Stimulated activated naive CD8-positive, alpha-beta T cell treated with anti-CD3 and anti-CD28 coated beads, Interleukin-15, Interleukin-2, amounts not matched to agents 100 U/mL and 50 U/mL, for 24 hours (primary cell): ENCODE data around the gene TRIM15.
"Not testable (repeated sequence)": the region's sequence is repeated elsewhere in the genome, so short reads cannot be mapped to it uniquely, and the experiment has no call there.

Experiments
- ATAC-seq: fragments of 150-1000 bp; cut with Tn5 transposase; one replicate; pipeline ENCODE4 v1.10.0; 2021
- DNase-seq: peaks from one replicate; pipeline ENCODE4 v3.0.0; 2021

TRIM15 gene

DNA sequence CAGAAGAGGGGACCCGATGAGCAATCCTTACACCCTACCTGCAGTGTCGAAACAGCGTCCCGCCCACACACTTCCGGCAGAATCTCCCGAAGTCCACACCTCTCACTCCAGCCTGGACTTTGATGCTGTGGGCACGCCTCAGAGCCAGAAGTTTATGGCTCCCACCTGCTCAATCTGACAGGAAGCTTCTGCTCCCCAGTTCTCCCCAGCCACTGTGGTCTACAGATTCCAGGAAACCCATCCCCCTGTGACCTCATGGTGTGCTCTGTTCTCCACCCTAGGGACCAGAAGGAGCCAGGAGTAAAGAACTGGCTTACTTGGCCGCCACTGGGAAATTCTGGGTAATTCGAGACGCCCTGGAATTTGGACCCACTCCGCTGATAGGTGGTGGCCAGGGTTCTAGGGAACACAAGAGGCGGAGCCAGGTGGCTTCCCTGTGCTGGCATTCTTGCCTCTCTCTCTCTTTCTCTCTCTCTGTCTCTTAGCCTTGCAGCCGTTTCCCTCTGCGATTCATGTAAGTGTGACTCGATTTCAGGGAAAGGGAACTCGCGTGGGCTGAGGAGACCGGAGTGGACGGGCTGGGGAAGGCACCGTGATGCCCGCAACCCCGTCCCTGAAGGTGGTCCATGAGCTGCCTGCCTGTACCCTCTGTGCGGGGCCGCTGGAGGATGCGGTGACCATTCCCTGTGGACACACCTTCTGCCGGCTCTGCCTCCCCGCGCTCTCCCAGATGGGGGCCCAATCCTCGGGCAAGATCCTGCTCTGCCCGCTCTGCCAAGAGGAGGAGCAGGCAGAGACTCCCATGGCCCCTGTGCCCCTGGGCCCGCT lies at the start of gene TRIM15:
Gene TRIM15 (plus strand): TSS at position 457 of the 828 bp plus-strand sequence. CDS start 139 bp downstream, at position 596.
- DNase-seq (peak; percentile 62), ATAC-seq (peak; percentile 70)

- ATAC-seq (no peak), DNase-seq (no peak)
Measured at GRCh38 chr6:30113841-30114240, 49.5 kb upstream of the TRIM15 start.

- DNase-seq: no peak
- no peak for ATAC-seq
Measured at GRCh38 chr6:30116724-30117123, 46.6 kb upstream of the TRIM15 start.

DNA sequence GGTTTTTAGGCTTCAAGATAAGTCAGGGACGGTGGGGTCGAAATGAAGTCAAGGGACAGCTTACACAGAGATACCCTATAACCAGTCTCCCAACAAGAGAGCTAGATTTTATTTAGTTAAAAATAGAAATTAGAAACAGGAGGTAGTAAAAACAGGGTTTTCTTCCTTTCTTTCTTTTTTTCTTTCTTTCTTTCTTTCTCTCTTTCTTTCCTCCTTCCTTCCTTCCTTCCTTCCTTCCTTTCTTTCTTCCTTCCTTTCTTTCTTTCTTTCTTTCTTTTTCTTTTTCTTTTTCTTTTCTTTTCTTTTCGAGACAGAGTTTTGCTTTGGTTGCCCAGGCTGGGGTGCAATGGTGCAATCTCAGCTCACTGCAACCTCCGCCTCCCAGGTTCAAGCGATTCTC lies 44.7 kb upstream of the TRIM15 start:
- not testable (repeated sequence) for DNase-seq, ATAC-seq

DNA sequence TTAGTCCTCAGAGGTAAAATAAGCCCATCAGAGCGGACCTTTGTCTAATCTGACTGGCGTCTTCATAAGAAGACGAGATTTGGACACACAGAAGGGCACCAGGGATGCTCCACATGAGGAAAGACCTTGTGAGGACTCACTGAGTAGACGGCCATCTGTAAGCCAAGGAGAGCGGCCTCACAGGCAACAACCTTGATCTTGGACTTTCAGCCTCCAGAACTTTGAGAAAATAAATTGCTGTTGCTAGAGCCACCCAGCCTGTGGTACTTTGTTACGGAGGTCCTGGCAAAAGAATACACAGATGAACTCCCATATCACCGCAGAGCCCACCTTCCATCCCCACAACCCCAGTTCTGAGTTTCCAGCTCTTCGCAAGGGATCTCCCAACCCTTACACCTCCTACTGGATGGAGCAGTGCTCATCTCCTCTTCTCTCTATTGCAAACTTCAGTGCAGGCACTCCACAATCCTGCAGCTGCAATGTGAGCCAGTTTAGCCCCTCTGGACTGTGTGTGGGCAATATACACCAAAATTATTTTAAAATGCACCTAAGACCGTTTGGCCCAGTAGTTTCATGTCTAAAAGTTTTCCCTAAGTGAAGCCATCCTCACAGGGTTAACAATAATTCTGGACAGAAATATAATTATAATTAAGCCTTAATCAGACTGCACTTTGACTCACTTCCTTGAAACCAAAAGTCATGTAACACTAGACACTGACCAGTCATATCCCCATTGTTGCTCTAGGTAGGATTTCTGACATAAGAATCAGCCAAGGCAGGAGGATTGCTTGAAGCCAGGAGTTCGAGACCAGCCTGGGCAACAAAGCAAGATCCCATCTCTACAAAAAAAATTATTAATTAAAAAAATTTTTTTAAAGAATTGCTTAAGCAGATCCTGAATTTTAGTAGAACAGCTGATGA lies 41.6 kb upstream of the TRIM15 start:
- no peak for ATAC-seq
- no peak for DNase-seq

- DNase-seq: no peak
- no peak for ATAC-seq
Measured at GRCh38 chr6:30122515-30122914, 40.8 kb upstream of the TRIM15 start.

GRCh38 chr6:30127238-30128093 lies 35.9 kb upstream of the TRIM15 start:
- DNase-seq (no peak), ATAC-seq (no peak)

- DNase-seq: no peak
Measured at GRCh38 chr6:30129265-30130178, 33.8 kb upstream of the TRIM15 start.

DNA sequence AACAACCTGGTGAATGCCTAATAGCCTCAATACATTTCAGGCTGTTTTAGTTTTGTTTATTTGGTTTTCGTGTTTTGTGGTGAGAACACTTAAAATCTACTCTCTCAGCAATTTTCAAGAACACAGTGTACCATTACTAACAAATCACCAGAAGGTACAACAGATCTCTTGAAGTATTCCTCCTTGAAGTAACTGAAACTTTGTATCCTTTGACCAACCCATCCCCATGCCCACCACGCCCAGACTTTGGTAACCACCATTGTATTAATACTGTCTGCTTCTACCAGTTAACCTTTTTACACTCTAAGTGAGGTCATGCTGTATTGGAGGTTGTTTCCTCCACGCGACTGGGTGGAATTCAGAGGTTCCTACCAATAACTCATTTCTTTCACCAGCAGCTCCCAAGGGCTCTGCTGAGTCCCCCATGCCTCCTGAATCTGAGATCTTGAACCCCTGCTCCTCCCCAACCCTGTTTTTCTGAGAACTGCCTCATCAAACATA lies 33.1 kb upstream of the TRIM15 start:
- ATAC-seq (no peak), DNase-seq (no peak)

More at GRCh38 chr6:30129265-30130178, 33.8 kb upstream of the TRIM15 start:
- peak; percentile 69 for ATAC-seq

GRCh38 chr6:30130887-30131862 lies 32.2 kb upstream of the TRIM15 start:
- ATAC-seq: peak; percentile 86
- peak; percentile 62 for DNase-seq

- ATAC-seq: no peak
- no peak for DNase-seq
Measured at GRCh38 chr6:30131947-30132497, 31.3 kb upstream of the TRIM15 start.

- DNase-seq: no peak
- no peak for ATAC-seq
Measured at GRCh38 chr6:30135147-30135546, 28.2 kb upstream of the TRIM15 start.

- no peak for DNase-seq
- ATAC-seq: no peak
Measured at GRCh38 chr6:30135757-30136156, 27.6 kb upstream of the TRIM15 start, which contains the start of gene TRIM40. Gene TRIM40, plus strand, starts transcription at chr6:30136140. Its CDS starts 897 bp downstream, at chr6:30137037.

DNA sequence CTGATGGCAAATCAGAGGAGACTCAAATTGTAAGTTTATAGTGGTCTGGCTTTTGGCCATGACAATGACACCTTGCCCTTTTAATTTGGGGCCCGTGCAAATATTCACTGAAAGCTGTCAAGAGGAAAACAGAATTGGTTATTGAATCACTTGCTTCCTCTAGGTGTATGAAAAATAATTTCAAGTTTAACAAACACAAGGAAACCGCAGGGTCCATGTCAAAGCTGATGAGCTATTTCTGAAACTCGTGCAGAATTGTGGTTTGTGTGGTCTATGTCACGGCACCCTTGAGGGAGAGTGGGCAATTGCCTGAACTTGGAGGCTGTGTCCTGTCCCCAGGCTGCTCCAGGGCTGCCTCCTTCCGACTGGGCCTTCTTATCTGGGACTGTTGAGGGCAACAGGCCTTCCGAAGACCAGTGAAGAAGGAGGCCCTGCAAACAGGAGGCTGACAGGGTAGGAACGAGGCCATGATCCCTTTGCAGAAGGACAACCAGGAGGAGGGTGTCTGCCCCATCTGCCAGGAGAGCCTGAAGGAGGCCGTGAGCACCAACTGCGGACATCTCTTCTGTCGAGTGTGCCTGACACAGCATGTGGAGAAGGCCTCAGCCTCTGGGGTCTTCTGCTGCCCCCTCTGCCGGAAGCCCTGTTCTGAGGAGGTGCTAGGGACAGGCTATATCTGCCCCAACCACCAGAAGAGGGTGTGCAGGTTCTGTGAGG lies 26.6 kb upstream of the TRIM15 start:
- DNase-seq (no peak), ATAC-seq (peak; percentile 46)

- DNase-seq, ATAC-seq: not testable (repeated sequence)
Measured at GRCh38 chr6:30140240-30140639, 23.1 kb upstream of the TRIM15 start.

DNA sequence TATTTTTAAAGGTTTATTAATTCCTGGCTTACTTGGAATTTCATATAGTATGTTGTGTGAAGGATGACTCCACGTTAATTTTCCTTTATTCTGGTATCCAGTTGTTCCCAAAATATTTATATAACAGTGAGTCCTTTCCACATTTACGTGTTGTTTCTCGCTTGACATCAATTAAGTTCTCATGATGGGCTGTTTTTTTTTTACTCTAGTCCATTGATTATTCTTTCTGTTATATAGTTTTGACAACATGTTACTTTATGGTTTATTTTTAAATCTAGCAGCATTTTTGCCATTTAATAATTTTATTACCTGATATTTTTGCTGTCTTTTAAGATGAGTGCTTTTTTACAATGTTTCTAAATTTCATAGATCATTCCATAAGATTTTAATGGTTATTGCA lies 20.7 kb upstream of the TRIM15 start:
- ATAC-seq (no peak), DNase-seq (no peak)

DNA sequence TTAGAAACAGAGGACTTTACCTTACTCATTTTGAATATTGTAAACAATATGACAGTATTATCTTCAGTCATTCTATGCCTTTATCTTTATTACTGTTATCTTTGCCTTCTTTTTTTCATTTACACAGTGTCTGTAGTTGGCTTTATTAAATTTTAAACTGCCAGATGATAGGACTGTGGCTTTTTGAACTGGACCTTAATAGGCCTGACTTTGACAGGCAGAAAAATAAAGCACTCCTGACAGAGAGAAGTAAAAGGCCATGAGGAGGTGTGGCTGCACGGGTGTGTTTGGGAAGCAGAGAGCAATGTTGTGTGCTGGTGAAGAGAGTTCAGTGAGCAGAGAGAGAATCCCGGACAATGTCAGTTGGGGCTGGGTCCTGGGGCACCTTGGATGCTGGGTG lies 19.6 kb upstream of the TRIM15 start:
- no peak for DNase-seq
- ATAC-seq: no peak

GRCh38 chr6:30144811-30145210 lies 18.5 kb upstream of the TRIM15 start:
- no peak for DNase-seq

More at GRCh38 chr6:30144811-30145210, 18.5 kb upstream of the TRIM15 start:
- ATAC-seq: no peak
